Stimulated activated CD4-positive, alpha-beta T cell treated with anti-CD3 and anti-CD28 coated beads, Interleukin-4, amount 100 ng/mL, for 24 hours (primary cell): ENCODE results near the gene RNF133.

Source experiments
- DNase-seq: peaks from one replicate; pipeline ENCODE4 v3.0.0-alpha.2; 2020

Gene RNF133, protein sequence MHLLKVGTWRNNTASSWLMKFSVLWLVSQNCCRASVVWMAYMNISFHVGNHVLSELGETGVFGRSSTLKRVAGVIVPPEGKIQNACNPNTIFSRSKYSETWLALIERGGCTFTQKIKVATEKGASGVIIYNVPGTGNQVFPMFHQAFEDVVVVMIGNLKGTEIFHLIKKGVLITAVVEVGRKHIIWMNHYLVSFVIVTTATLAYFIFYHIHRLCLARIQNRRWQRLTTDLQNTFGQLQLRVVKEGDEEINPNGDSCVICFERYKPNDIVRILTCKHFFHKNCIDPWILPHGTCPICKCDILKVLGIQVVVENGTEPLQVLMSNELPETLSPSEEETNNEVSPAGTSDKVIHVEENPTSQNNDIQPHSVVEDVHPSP

DNA sequence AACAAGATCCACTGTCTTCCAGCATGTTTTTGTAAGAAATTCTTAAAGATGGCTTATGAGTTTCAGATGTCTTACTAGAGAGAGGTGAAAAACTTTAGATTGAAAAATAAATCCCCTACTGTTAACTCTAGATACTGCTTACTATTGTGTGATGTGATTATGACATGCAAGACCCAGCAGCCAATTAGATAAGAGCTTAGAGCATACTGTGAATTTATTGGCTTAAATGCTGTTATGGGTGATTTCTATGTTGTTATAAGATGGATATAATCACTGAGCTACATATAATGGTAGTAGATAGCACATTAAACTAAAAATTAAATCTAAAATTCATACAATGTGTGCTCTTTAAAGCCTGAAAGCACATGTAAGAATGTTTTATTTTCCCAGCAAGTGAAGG is at the start of gene RNF133:
RNF133 (minus strand) TSS at position 101 of the 400 bp plus-strand sequence. CDS start 199 bp downstream, outside the sequence.
- DNase-seq = no peak

GRCh38 chr7:122748195-122748594 is 49.3 kb upstream of the RNF133 start:
- no peak for DNase-seq

DNA sequence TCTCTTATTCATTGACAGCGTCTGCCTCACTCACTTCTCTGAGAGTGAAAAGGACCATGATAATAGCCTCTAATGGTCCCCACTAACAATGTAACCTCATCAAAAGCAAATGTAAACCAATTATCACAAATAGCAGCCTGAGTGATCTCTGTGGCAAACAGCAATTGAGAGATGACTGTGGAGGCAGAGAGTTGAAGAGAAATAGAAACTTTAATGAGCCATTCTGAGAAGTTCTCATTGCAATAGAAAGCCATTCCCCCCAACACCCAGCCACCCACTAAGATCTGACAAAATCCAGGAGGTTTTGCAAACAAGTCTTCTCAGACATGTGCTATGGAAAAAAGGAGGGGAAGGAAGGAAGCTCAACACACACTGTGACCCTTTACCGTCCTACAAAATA is 48.0 kb upstream of the RNF133 start:
- DNase-seq = no peak

GRCh38 chr7:122743211-122743610 is 44.3 kb upstream of the RNF133 start:
- no peak for DNase-seq

DNA sequence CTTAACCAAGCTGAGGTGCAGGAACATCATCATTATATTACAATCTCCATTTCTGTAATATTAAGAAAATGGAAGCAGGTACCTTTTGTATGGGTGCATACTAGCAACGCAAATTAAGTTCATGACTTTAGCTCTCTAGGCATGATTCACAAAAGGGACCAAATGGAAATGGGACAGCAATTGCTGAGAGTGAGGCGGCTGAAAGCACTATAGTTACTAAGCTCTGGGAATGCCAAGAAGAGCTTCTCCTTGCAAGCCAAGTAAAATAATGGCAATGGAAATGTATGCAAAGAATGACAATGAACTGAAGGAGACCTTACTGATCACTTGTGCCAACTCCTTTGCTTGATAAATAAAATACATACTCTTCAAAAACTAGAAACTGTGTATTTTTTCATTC is 40.0 kb upstream of the RNF133 start:
- no peak for DNase-seq

DNA sequence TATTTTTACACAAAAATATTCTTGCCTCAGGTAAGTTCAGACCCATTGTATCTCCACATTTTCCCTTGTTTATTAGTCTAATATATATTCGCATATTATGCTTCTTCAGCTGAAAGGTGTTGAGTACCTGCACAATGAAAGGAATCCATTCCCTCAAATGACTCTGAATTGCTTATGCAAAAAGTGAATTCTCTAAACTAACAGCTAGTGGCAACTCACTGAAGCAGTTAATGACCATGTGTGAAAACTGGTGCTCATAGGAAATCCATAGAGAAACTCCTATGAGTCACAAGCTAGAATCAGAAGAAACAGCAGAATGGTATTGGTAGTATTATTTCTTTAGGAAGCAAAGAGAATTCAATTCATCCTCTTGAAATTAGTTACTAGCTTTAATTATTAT is 37.3 kb upstream of the RNF133 start:
- no peak for DNase-seq

DNA sequence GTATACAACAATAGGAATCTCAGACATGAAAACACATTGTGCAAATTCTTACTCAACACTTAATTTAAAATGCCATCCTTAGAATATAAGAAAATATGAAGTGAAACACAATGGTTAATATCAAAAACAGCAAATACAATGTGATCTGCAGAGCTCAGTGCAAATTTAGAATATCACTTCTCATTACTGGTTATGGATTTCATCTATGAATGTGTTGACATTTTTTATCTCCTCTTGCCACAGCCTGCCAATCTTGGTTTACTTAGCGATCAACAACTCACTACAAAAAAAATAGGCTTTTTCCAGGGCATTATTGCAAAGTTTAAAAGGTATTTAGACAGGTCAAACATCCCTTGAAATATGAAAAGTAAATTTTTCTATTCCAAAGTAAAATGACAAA is 28.8 kb upstream of the RNF133 start:
- DNase-seq = no peak

DNA sequence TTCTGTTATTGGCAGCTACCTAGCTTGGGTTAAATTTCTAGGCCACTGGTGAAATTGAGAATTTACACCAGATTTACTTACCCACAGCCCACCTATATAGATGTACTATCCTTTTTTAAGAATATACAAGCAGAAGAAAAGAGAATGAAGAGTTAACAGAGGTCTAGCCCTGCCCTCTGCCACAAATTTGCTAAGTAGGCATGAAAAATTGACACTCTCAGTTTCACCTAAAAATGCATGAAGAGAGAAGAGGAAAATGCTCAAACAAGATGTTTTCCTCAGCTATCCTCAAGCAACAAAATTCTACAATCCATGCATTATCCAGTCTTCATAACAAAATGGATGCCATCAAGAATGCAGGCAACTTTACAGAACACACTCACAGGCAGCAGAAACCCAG is 28.4 kb upstream of the RNF133 start:
- DNase-seq = no peak

DNA sequence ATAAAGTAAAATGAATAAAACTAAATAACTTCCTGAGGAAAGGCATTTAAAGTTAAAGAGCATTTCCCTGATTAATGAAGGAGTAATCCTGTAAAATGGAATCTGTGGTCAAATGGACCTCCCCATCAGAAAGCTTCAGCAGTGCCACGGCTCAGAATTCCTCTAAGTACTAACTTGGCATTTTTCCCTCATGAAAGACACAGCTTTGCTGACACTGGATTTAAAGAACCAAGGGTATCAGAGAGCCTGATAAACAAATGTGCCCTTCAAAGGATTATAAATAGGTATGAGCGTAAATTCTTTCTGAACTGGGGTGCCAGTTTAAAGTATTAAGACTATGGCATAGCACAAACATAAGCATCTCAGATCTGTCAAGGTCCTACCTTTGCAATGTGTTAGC is 28.0 kb upstream of the RNF133 start:
- DNase-seq = no peak

GRCh38 chr7:122724366-122724765 is 25.4 kb upstream of the RNF133 start:
- no peak for DNase-seq

DNA sequence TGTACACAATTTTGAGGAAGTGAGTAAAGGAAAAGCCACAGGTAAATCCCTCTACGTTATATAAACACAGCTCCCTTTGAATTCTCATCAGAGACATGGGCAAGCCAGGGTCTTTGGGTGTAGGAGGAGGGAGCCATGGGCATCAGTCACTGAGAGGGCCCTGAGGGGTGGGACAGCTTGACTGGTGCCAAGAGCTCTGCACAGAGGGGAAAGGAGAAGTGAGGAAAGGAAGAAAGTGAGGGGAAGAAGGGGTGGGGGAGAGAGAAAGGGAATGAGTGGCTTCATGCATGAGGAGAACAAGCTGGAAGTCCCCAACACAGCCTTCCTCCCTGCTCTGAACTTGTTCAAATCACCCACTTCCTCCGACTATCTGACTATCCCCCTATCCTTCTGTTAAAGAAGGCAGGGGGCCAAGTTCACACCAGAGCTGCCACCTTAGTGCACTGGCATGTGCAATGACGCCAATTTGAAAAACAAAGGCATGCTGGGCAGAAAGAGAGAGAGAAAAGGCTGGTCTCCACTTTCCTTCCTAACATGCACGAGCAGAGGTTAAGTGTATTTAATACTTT is 20.2 kb upstream of the RNF133 start:
- DNase-seq = no peak

GRCh38 chr7:122717356-122718089 is 18.6 kb upstream of the RNF133 start:
- DNase-seq = no peak

DNA sequence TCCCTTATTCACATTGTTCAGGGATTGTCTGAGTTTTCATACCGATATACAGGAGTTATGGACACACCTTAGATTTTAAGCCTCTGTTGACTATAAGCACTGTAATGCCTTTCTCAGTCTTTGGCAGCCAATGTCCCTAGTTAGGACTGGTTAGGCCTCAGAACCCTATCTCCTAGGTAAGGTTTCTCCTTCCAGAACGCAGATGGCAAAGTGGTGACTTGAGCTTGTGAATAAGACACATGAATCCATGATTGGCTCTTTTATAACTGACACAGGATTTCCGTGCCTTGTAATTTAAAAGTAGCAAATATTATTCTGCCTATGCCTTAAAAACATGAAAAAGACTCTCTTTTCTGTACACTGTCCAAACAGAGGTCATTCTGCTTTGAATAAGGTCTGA is 16.3 kb upstream of the RNF133 start:
- DNase-seq = no peak

DNA sequence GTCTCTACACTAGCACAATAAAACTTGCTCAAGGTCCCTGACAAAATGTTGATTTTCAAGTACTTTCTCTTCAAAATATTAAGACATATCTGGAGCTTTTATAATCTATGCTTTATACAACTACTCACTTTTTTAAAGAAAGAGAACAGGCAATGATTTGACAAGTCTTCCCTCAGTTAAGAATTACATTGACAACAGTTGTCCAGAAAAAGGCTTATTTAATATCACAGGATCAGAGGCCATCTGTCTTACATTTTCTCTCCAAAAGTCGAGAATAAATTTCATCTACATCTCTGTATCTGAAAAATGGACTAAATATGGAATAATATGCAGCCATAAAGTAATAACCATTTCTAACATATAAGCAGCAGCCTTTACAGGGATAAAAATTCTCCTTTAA is 12.0 kb upstream of the RNF133 start:
- no peak for DNase-seq

- no peak for DNase-seq
These were observed 11.2 kb upstream of the RNF133 start for GRCh38 chr7:122709930-122710646.

DNA sequence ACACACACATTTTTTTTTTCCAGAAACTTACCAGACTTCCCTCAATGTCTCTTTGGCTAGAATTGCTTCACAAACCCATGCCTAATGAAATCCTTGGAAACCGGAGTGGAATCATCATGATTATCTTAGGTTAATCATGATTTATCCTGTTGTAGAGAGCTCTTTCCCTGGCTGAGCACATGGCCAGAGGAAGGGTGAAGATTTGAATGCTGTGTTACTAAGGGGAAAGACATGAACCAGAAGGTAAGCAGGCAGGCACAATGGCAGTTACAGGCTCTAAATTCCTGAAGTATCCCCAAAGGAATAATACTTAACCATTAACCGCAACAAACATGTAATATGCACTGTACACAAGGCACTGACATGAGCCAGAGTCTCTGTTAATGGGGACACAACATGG is 7.9 kb upstream of the RNF133 start:
- DNase-seq = no peak

DNA sequence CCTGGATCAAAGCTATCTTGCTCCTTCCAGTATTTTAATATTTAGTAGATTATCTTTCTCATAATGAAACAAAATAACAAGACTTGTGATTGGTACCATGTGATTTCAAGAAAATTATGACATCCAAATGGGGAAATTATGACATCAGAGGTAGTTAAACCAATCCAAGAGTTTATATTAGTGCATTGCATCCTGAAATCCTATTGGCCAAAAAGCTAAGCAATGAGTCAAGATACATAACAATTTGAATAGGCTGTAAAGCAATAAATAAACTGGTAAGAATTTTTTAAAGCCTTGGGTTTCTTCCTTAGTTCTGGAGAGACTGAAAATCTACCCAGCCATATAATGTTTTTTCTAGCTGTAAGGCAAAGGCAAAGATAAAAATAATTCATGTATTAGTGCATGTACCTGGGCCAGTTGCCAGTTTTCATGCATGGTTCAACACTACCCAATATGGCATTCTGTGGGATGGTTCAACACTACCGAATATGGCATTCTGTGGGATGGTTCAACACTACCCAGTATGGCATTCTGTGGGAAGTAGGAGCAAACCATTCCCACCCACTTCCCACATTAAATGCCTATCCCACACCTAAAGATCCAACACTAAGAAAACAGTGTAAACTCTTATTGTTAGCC is 4.1 kb upstream of the RNF133 start, which contains the start of gene RNF148:
RNF148 (minus strand) TSS at position 51 of the 639 bp plus-strand sequence. CDS start 172 bp downstream, outside the sequence.
- DNase-seq = no peak

- DNase-seq = no peak
These were observed 3.1 kb downstream of the RNF133 start for GRCh38 chr7:122695816-122696215.

DNA sequence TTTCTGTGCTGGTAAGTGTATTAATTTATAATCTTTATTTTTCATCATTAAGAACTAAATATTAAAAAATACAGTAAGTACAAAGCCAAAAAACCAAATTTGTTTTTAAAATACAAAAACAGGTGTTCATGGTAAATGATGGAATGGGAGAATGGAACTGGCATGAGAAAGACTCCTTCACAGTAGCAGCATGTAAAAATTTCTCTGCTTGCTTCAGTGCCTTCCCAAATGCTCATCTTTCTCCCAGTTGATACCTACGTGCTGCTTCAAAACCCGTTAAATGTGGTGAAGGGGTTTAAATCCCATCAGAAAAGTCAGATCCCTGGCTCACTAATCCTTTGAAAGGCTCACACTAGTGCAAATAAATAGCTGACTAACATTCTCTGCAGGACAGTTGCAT is 4.2 kb downstream of the RNF133 start:
- no peak for DNase-seq

DNA sequence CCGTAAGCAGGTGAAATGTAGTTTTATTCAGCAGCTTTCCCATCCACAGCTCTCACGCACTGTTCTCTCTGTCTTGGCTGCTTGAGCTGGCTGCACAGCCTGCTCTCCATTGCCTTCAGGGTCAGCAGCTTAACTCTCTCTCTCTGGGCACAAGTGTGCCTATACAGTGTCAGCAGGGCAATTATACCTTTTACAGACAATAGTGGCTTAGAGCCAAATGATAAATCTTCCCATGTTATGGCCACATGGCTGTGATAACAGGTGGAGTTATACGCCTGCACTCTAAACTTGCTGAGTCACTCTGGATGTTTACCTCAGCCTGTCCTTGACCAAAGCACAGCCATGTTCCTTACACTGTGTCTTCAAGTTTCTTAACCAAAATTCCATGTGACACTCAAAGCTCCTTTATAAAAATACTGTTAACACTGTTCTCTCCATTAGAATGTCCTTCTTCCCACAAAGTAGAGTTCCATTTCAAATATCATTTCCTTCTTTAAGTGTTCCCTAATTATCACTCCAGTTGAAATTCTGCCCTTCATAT is 6.1 kb downstream of the RNF133 start:
- DNase-seq = no peak

GRCh38 chr7:122691569-122692235 is 7.2 kb downstream of the RNF133 start:
- DNase-seq = no peak
